Neural cell (in vitro differentiated cells): ENCODE results near the gene FBXO24. TPM values are rescaled to one million over a fixed set of nuclear protein-coding genes. Genes with fewer than 3 reads are reported as not detected.

Experiments
- H2AFZ ChIP-seq: fragments of 200-600, 300-800 bp; sonication (generic), shearing (Covaris generic); 2 replicates; pipeline ENCODE4 v1.6.0; 2014; ENCODE audit warnings: low read depth, mild to moderate bottlenecking, antibody characterized with exemption, low read length, moderate library complexity
- H3F3A ChIP-seq: fragments of 200-600 bp; shearing (Covaris generic); 2 replicates; pipeline ENCODE4 v1.6.1; 2016; ENCODE audit warnings: mild to moderate bottlenecking, moderate library complexity, mixed read lengths, antibody characterized with exemption, low read length; ENCODE audit not compliant: insufficient read depth, poor library complexity, severe bottlenecking
- H3K27ac ChIP-seq: fragments of 200-600, 300-800 bp; sonication (generic), shearing (Covaris generic); 2 replicates; pipeline ENCODE4 v1.5.1; 2014; ENCODE audit warnings: mild to moderate bottlenecking, low read length, moderate library complexity
- H3K27me3 ChIP-seq: fragments of 300-800, 200-600 bp; sonication (generic), shearing (Covaris generic); 2 replicates; pipeline ENCODE4 v1.6.0; 2014; ENCODE audit warnings: mild to moderate bottlenecking, low read depth, low read length, moderate library complexity; ENCODE audit not compliant: insufficient read depth
- H3K36me3 ChIP-seq: fragments of 300-800, 200-600 bp; sonication (generic), shearing (Covaris generic); 2 replicates; pipeline ENCODE4 v1.5.1; 2014; ENCODE audit warnings: mild to moderate bottlenecking, antibody characterized with exemption, low read length, moderate library complexity; ENCODE audit not compliant: insufficient read depth
- H3K4me2 ChIP-seq: fragments of 300-800, 200-600 bp; sonication (generic), shearing (Covaris generic); 2 replicates; pipeline ENCODE4 v1.6.0; 2014; ENCODE audit warnings: mild to moderate bottlenecking, low read length
- H3K4me3 ChIP-seq: fragments of 300-800, 200-600 bp; sonication (generic), shearing (Covaris generic); 2 replicates; pipeline ENCODE4 v1.5.1; 2014; ENCODE audit warnings: mild to moderate bottlenecking, low read length, moderate library complexity
- H3K79me2 ChIP-seq: fragments of 200-600 bp; shearing (Covaris generic); replicated peaks from 2 replicates; pipeline ENCODE4 v1.6.0; 2014; ENCODE audit warnings: mild to moderate bottlenecking, low read length, moderate library complexity; ENCODE audit not compliant: insufficient read depth
- H3K9ac ChIP-seq: fragments of 300-800, 200-600 bp; sonication (generic), shearing (Covaris generic); 2 replicates; pipeline ENCODE4 v1.6.1; 2016; ENCODE audit warnings: mild to moderate bottlenecking, low read length, mixed read lengths
- H3K9me2 ChIP-seq: fragments of 200-600 bp; shearing (Covaris generic); 2 replicates; pipeline ENCODE4 v1.6.1; 2016; ENCODE audit warnings: mild to moderate bottlenecking, low read length, mixed read lengths; ENCODE audit not compliant: insufficient read depth
- H3K9me3 ChIP-seq: fragments of 200-600, 300-800 bp; sonication (generic), shearing (Covaris generic); 2 replicates; pipeline ENCODE4 v1.6.1; 2016; ENCODE audit warnings: mild to moderate bottlenecking, mixed run types, low read length, moderate library complexity, mixed read lengths
- H4K20me1 ChIP-seq: fragments of 200-600 bp; shearing (Covaris generic); 2 replicates; pipeline ENCODE4 v1.6.1; 2016; ENCODE audit warnings: mild to moderate bottlenecking, mixed run types; ENCODE audit not compliant: insufficient read depth
- EP300 ChIP-seq: fragments of 450-650 bp; conservative IDR thresholded peaks from 2 replicates; pipeline ENCODE4 v1.6.1; 2014; ENCODE audit warnings: antibody characterized with exemption, mild to moderate bottlenecking, moderate library complexity; ENCODE audit not compliant: poor library complexity, severe bottlenecking
- EZH2 ChIP-seq: fragments of 200-600, 300-800 bp; shearing (Covaris generic), sonication (generic); IDR thresholded peaks from 2 replicates; pipeline ENCODE4 v1.6.1; 2014; ENCODE audit warnings: antibody characterized with exemption, low read length, borderline replicate concordance, mild to moderate bottlenecking; ENCODE audit not compliant: insufficient read depth, poor library complexity, severe bottlenecking
- MXI1 ChIP-seq: fragments of 450-650 bp; conservative IDR thresholded peaks from 2 replicates; pipeline ENCODE4 v1.6.1; 2014; ENCODE audit warnings: antibody characterized with exemption, mild to moderate bottlenecking; ENCODE audit not compliant: poor library complexity, severe bottlenecking
- POLR2AphosphoS5 ChIP-seq: IDR thresholded peaks from 2 replicates; pipeline ENCODE4 v1.6.1; 2012
- RAD21 ChIP-seq: fragments of 450-650 bp; conservative IDR thresholded peaks from 2 replicates; pipeline ENCODE4 v1.6.1; 2014; ENCODE audit warnings: antibody characterized with exemption, mild to moderate bottlenecking, moderate library complexity
- REST ChIP-seq: IDR thresholded peaks from 2 replicates; pipeline ENCODE4 v1.6.1; 2012; ENCODE audit warnings: borderline replicate concordance
- SMC3 ChIP-seq: fragments of 450-650 bp; conservative IDR thresholded peaks from 2 replicates; pipeline ENCODE4 v1.6.1; 2014; ENCODE audit warnings: antibody characterized with exemption, mild to moderate bottlenecking, moderate library complexity; ENCODE audit not compliant: poor library complexity
- TAF1 ChIP-seq: IDR thresholded peaks from 2 replicates; pipeline ENCODE4 v1.6.1; 2012; ENCODE audit warnings: low read depth
- polyA plus RNA-seq: library from polyadenylated mRNA; depleted of rRNA; stranded (reverse); fragments of >200 nt; gene quantifications from 2 replicates; pipeline ENCODE4 v1.2.3, GENCODE V29; 2014
- TF ChIP-seq, protein P1 (sequence below): fragments of 450-650 bp; IDR thresholded peaks from 2 replicates; pipeline ENCODE4 v1.5.1; 2014; ENCODE audit warnings: antibody characterized with exemption, mild to moderate bottlenecking, moderate library complexity; ENCODE audit not compliant: poor library complexity, severe bottlenecking

The FBXO24 gene
- polyA plus RNA-seq, 1 donor from 2014 or later, result 0.52 TPM

DNA sequence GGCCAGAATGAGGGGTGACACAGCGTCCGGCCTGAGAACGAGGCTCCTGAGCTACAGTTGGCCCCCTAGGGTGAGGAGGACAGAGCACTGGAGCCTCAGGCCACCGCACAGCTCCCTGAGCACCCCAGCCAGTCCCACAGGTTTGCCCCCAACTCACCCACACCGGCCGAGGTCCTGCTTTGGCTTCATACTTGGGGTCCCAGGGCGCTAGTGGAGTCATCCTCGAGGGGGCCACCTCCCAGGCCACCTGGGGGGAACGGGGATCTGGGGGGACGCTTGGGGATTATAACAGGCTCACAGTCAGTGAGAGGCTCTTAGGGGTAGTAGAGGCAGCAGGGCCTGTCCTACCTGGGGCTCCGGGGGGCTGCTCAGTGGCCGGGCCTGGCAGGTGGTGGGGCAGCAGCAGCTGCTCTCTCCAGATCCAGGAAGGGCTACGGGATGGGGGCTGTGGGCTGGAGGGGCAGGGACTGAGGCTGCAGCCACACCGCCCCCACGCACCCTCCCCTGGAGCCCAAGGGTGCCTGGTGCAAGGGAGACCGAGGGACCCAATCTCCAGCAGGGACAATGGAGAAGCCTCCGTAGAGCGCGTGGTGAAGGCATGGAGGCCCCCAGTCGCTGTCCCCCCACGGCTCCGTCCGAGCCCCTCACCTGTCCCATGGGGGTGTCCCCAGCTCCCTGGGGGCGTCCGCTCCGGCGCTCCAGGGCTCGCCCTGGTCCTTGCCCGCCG lies 13.0 kb upstream of the FBXO24 start:
- Histone ChIP-seq H3K9me3 (no peaks in the 10 kb centered on the region), H2AFZ (no peak overlapping the region), H3K79me2 (no peaks in the 10 kb centered on the region), H3F3A (no peaks in the 10 kb centered on the region), H3K27me3 (peaks cover 27% of the 10 kb centered on the region), H3K36me3 (no peaks in the 10 kb centered on the region), H3K4me3 (no peak overlapping the region), H3K4me2 (no peak overlapping the region), H3K27ac (no peak overlapping the region), H3K9ac (no peak overlapping the region), H4K20me1 (no peaks in the 10 kb centered on the region), H3K9me2 (no peaks in the 10 kb centered on the region)
- no peak for TF ChIP-seq REST
- no peak for TF ChIP-seq MXI1
- TF ChIP-seq EZH2, result no peak
- TF ChIP-seq, protein P1, sequence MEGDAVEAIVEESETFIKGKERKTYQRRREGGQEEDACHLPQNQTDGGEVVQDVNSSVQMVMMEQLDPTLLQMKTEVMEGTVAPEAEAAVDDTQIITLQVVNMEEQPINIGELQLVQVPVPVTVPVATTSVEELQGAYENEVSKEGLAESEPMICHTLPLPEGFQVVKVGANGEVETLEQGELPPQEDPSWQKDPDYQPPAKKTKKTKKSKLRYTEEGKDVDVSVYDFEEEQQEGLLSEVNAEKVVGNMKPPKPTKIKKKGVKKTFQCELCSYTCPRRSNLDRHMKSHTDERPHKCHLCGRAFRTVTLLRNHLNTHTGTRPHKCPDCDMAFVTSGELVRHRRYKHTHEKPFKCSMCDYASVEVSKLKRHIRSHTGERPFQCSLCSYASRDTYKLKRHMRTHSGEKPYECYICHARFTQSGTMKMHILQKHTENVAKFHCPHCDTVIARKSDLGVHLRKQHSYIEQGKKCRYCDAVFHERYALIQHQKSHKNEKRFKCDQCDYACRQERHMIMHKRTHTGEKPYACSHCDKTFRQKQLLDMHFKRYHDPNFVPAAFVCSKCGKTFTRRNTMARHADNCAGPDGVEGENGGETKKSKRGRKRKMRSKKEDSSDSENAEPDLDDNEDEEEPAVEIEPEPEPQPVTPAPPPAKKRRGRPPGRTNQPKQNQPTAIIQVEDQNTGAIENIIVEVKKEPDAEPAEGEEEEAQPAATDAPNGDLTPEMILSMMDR, result no peak
- no peak for TF ChIP-seq EP300
- TF ChIP-seq TAF1, result no peak
- TF ChIP-seq SMC3, result no peak
- TF ChIP-seq RAD21, result no peak

- Histone ChIP-seq H3K36me3 (no peaks in the 10 kb centered on the region), H3K9me2 (no peaks in the 10 kb centered on the region)
Measured at GRCh38 chr7:100573691-100574361, 12.3 kb upstream of the FBXO24 start, which contains the start of gene SAP25. TSS of gene SAP25 (minus strand) at chr7:100573900. CDS start at chr7:100573742, 158 bp downstream.

More at GRCh38 chr7:100573691-100574361, 12.3 kb upstream of the FBXO24 start, which contains the start of gene SAP25:
- Histone ChIP-seq H3K27ac (no peak within 1 kb of the TSS), H4K20me1 (no peaks in the 10 kb centered on the region), H2AFZ (no peak within 1 kb of the TSS), H3K9me3 (no peaks in the 10 kb centered on the region), H3K27me3 (peaks cover 26% of the 10 kb centered on the region), H3K4me3 (no peak within 1 kb of the TSS), H3F3A (no peaks in the 10 kb centered on the region), H3K4me2 (no peak within 1 kb of the TSS), H3K79me2 (no peaks in the 10 kb centered on the region), H3K9ac (no peak within 1 kb of the TSS)
- no peak for TF ChIP-seq EZH2
- no peak for TF ChIP-seq EP300
- TF ChIP-seq, protein P1, result no peak
- TF ChIP-seq POLR2AphosphoS5, result no peak
- no peak for TF ChIP-seq TAF1
- no peak for TF ChIP-seq MXI1
- no peak for TF ChIP-seq RAD21
- TF ChIP-seq SMC3, result no peak
- TF ChIP-seq REST, result no peak
